MM.1S (cell line): ENCODE measurements around the gene FOXJ3.

Source experiments
- DNase-seq: peaks from one replicate; pipeline ENCODE4 v3.0.0-alpha.2; 2015
- H2AFZ ChIP-seq: fragments of 300-600 bp; sonication (generic); 2 replicates; pipeline ENCODE4 v1.6.0; 2016; ENCODE audit warnings: antibody characterized with exemption, low read length
- H3F3A ChIP-seq: fragments of 300-600 bp; sonication (generic); 2 replicates; pipeline ENCODE4 v1.6.1; 2016; ENCODE audit warnings: mild to moderate bottlenecking, antibody characterized with exemption, low read length, moderate library complexity, mixed read lengths; ENCODE audit not compliant: insufficient read depth
- H3K27ac ChIP-seq: fragments of 300-600 bp; sonication (generic); 2 replicates; pipeline ENCODE4 v1.5.1; 2016; ENCODE audit warnings: mild to moderate bottlenecking, low read length
- H3K27me3 ChIP-seq: fragments of 300-600 bp; sonication (generic); replicated peaks from 2 replicates; pipeline ENCODE4 v1.6.0; 2016; ENCODE audit warnings: low read length; ENCODE audit not compliant: insufficient read depth
- H3K36me3 ChIP-seq: fragments of 300-600 bp; sonication (generic); replicated peaks from 2 replicates; pipeline ENCODE4 v1.6.1; 2016; ENCODE audit warnings: mild to moderate bottlenecking, low read length, mixed read lengths; ENCODE audit not compliant: insufficient read depth
- H3K4me1 ChIP-seq: fragments of 300-600 bp; sonication (generic); 2 replicates; pipeline ENCODE4 v1.6.1; 2016; ENCODE audit warnings: low read length, mixed read lengths
- H3K4me2 ChIP-seq: fragments of 300-600 bp; sonication (generic); 2 replicates; pipeline ENCODE4 v1.6.0; 2016; ENCODE audit warnings: low read depth, low read length
- H3K4me3 ChIP-seq: fragments of 300-600 bp; sonication (generic); 2 replicates; pipeline ENCODE4 v1.5.1; 2016; ENCODE audit warnings: low read length, mixed read lengths
- H3K79me2 ChIP-seq: fragments of 300-600 bp; sonication (generic); 2 replicates; pipeline ENCODE4 v1.6.1; 2016; ENCODE audit warnings: mixed run types, low read length, mixed read lengths
- H3K9ac ChIP-seq: fragments of 300-600 bp; sonication (generic); 2 replicates; pipeline ENCODE4 v1.6.1; 2016; ENCODE audit warnings: low read length, mixed read lengths
- H3K9me2 ChIP-seq: fragments of 300-600 bp; sonication (generic); replicated peaks from 2 replicates; pipeline ENCODE4 v1.6.1; 2016; ENCODE audit warnings: mild to moderate bottlenecking, low read length, mixed read lengths; ENCODE audit not compliant: insufficient read depth
- H3K9me3 ChIP-seq: fragments of 300-600 bp; sonication (generic); replicated peaks from 2 replicates; pipeline ENCODE4 v1.6.1; 2016; ENCODE audit warnings: mild to moderate bottlenecking, low read length, mixed read lengths; ENCODE audit not compliant: insufficient read depth
- H4K20me1 ChIP-seq: fragments of 300-600 bp; sonication (generic); 2 replicates; pipeline ENCODE4 v1.6.1; 2016; ENCODE audit warnings: mild to moderate bottlenecking, low read length, moderate library complexity, mixed read lengths; ENCODE audit not compliant: insufficient read depth
- CTCF ChIP-seq: fragments of 300-600 bp; sonication (generic); IDR thresholded peaks from 2 replicates; pipeline ENCODE4 v1.5.1; 2016; ENCODE audit warnings: antibody characterized with exemption, low read length, mixed read lengths
- EZH2 ChIP-seq: fragments of 300-600 bp; sonication (generic); optimal IDR thresholded peaks from 2 replicates; pipeline ENCODE3; 2017; ENCODE audit warnings: low read depth, mild to moderate bottlenecking, antibody characterized with exemption, low read length, mixed read lengths
- EZH2phosphoT487 ChIP-seq: fragments of 300-600 bp; sonication (generic); IDR thresholded peaks from 2 replicates; pipeline ENCODE4 v1.6.1; 2018; ENCODE audit warnings: antibody characterized with exemption, low read length

FOXJ3 gene

GRCh38 chr1:42155362-42155761, 179.7 kb downstream of the FOXJ3 start:
- Histone ChIP-seq H3K9ac (no peak overlapping the region), H3K27me3 (no peaks in the 10 kb centered on the region)

GRCh38 chr1:42154685-42155084, 180.3 kb downstream of the FOXJ3 start:
- Histone ChIP-seq H2AFZ (no peak overlapping the region), H3K36me3 (no peaks in the 10 kb centered on the region)

More at GRCh38 chr1:42155362-42155761, 179.7 kb downstream of the FOXJ3 start:
- H3K27ac ChIP-seq, result no peak overlapping the region
- H3K4me1 ChIP-seq, result no peaks in the 10 kb centered on the region
- no peaks in the 10 kb centered on the region for H3F3A ChIP-seq
- no peak overlapping the region for H3K4me3 ChIP-seq
- TF ChIP-seq EZH2, result no peak
- TF ChIP-seq EZH2phosphoT487, result no peak
- no peak for TF ChIP-seq CTCF
- no peaks in the 10 kb centered on the region for H3K9me2 ChIP-seq
- no peaks in the 10 kb centered on the region for H4K20me1 ChIP-seq
- DNase-seq, result no peak
- no peaks in the 10 kb centered on the region for H3K79me2 ChIP-seq
- no peaks in the 10 kb centered on the region for H3K9me3 ChIP-seq
- no peak overlapping the region for H2AFZ ChIP-seq
- H3K4me2 ChIP-seq, result no peak overlapping the region
- no peaks in the 10 kb centered on the region for H3K36me3 ChIP-seq

GRCh38 chr1:42153624-42154023, 181.4 kb downstream of the FOXJ3 start:
- Histone ChIP-seq H2AFZ (no peak overlapping the region), H3K4me3 (no peak overlapping the region), H3K4me1 (no peaks in the 10 kb centered on the region), H3K27me3 (no peaks in the 10 kb centered on the region), H3K36me3 (no peaks in the 10 kb centered on the region), H3F3A (no peaks in the 10 kb centered on the region), H3K9me2 (no peaks in the 10 kb centered on the region), H3K9ac (no peak overlapping the region), H3K27ac (no peak overlapping the region), H4K20me1 (no peaks in the 10 kb centered on the region), H3K9me3 (no peaks in the 10 kb centered on the region), H3K4me2 (no peak overlapping the region), H3K79me2 (no peaks in the 10 kb centered on the region)
- no peak for TF ChIP-seq EZH2
- TF ChIP-seq CTCF, result no peak
- TF ChIP-seq EZH2phosphoT487, result no peak
- no peak for DNase-seq

More at GRCh38 chr1:42154685-42155084, 180.3 kb downstream of the FOXJ3 start:
- no peaks in the 10 kb centered on the region for H3K27me3 ChIP-seq
- no peak for TF ChIP-seq EZH2
- TF ChIP-seq EZH2phosphoT487, result no peak
- H3K4me1 ChIP-seq, result no peaks in the 10 kb centered on the region
- no peak overlapping the region for H3K9ac ChIP-seq
- no peak overlapping the region for H3K27ac ChIP-seq
- H3K9me2 ChIP-seq, result no peaks in the 10 kb centered on the region
- no peaks in the 10 kb centered on the region for H4K20me1 ChIP-seq
- H3K79me2 ChIP-seq, result no peaks in the 10 kb centered on the region
- H3K9me3 ChIP-seq, result no peaks in the 10 kb centered on the region
- H3K4me2 ChIP-seq, result no peak overlapping the region
- no peak for DNase-seq
- H3F3A ChIP-seq, result no peaks in the 10 kb centered on the region
- H3K4me3 ChIP-seq, result no peak overlapping the region

GRCh38 chr1:42152907-42153600, 182.0 kb downstream of the FOXJ3 start, which contains the start of gene GUCA2B:
Gene GUCA2B (plus strand): TSS chr1:42153410. CDS start chr1:42153451, 41 bp downstream.
- no peaks in the 10 kb centered on the region for H3K9me3 ChIP-seq
- no peak within 1 kb of the TSS for H3K27ac ChIP-seq
- no peaks in the 10 kb centered on the region for H3K4me1 ChIP-seq
- H3K4me3 ChIP-seq, result no peak within 1 kb of the TSS
- H3K4me2 ChIP-seq, result no peak within 1 kb of the TSS
- H2AFZ ChIP-seq, result no peak within 1 kb of the TSS
- H3K9me2 ChIP-seq, result no peaks in the 10 kb centered on the region
- no peaks in the 10 kb centered on the region for H3F3A ChIP-seq
- H4K20me1 ChIP-seq, result no peaks in the 10 kb centered on the region
- no peaks in the 10 kb centered on the region for H3K27me3 ChIP-seq
- DNase-seq, result no peak
- TF ChIP-seq EZH2 (no peak), CTCF (no peak), EZH2phosphoT487 (no peak)
- no peaks in the 10 kb centered on the region for H3K36me3 ChIP-seq
- H3K9ac ChIP-seq, result no peak within 1 kb of the TSS
- H3K79me2 ChIP-seq, result no peaks in the 10 kb centered on the region
